ENCODE measurements around the gene DIP2B.
A peak's percentile ranks its signal among the peaks of the same experiment; 100 is the strongest.

DIP2B gene

GRCh38 chr12:50620109-50620977 is 115.6 kb downstream of the DIP2B start:
- Histone ChIP-seq H3K9ac (ENCODE audit: low read depth, low read length) (no peak overlapping the region), H3K36me3 (ENCODE audit: insufficient read depth, low read length) (no peaks in the 10 kb centered on the region), H3K27me3 (ENCODE audit: control insufficient read depth, insufficient read depth, low read length) (no peaks in the 10 kb centered on the region), H3K4me1 (ENCODE audit: control insufficient read depth, insufficient read depth, low read length) (peaks cover 32% of the 10 kb centered on the region), H3K4me2 (ENCODE audit: low read length) (peak overlapping the region; percentile 11), H3K9me3 (replicated peaks; ENCODE audit: low read length) (no peaks in the 10 kb centered on the region), H3K4me3 (ENCODE audit: low read length) (no peak overlapping the region)

GRCh38 chr12:50620978-50621360 is 116.2 kb downstream of the DIP2B start:
- no peak overlapping the region for H3K4me2 ChIP-seq (ENCODE audit: low read length)
- no peak overlapping the region for H3K4me3 ChIP-seq (ENCODE audit: low read length)
- H3K9me3 ChIP-seq (replicated peaks; ENCODE audit: low read length) = no peaks in the 10 kb centered on the region
- no peaks in the 10 kb centered on the region for H3K27me3 ChIP-seq (ENCODE audit: control insufficient read depth, insufficient read depth, low read length)
- H3K36me3 ChIP-seq (ENCODE audit: insufficient read depth, low read length) = no peaks in the 10 kb centered on the region
- H3K9ac ChIP-seq (ENCODE audit: low read depth, low read length) = no peak overlapping the region
- H3K4me1 ChIP-seq (ENCODE audit: control insufficient read depth, insufficient read depth, low read length) = peaks cover 28% of the 10 kb centered on the region

- peak overlapping the region; percentile 1 for H3K4me2 ChIP-seq (ENCODE audit: low read length)
- no peaks in the 10 kb centered on the region for H3K9me3 ChIP-seq (replicated peaks; ENCODE audit: low read length)
- H3K36me3 ChIP-seq (ENCODE audit: insufficient read depth, low read length) = no peaks in the 10 kb centered on the region
- H3K4me1 ChIP-seq (ENCODE audit: control insufficient read depth, insufficient read depth, low read length) = peaks cover 26% of the 10 kb centered on the region
- no peaks in the 10 kb centered on the region for H3K27me3 ChIP-seq (ENCODE audit: control insufficient read depth, insufficient read depth, low read length)
- no peak overlapping the region for H3K9ac ChIP-seq (ENCODE audit: low read depth, low read length)
- no peak overlapping the region for H3K4me3 ChIP-seq (ENCODE audit: low read length)
These were observed 116.9 kb downstream of the DIP2B start for GRCh38 chr12:50621399-50622300.

GRCh38 chr12:50625029-50625925 is 120.5 kb downstream of the DIP2B start:
- Histone ChIP-seq H3K36me3 (ENCODE audit: insufficient read depth, low read length) (no peaks in the 10 kb centered on the region), H3K9ac (ENCODE audit: low read depth, low read length) (no peak overlapping the region), H3K27me3 (ENCODE audit: control insufficient read depth, insufficient read depth, low read length) (no peaks in the 10 kb centered on the region), H3K4me1 (ENCODE audit: control insufficient read depth, insufficient read depth, low read length) (peaks cover 16% of the 10 kb centered on the region), H3K4me2 (ENCODE audit: low read length) (no peak overlapping the region), H3K4me3 (ENCODE audit: low read length) (no peak overlapping the region), H3K9me3 (replicated peaks; ENCODE audit: low read length) (no peaks in the 10 kb centered on the region)

GRCh38 chr12:50626026-50626425 is 121.2 kb downstream of the DIP2B start:
- Histone ChIP-seq H3K9ac (ENCODE audit: low read depth, low read length) (no peak overlapping the region), H3K4me1 (ENCODE audit: control insufficient read depth, insufficient read depth, low read length) (peaks cover 8% of the 10 kb centered on the region), H3K9me3 (replicated peaks; ENCODE audit: low read length) (no peaks in the 10 kb centered on the region), H3K36me3 (ENCODE audit: insufficient read depth, low read length) (no peaks in the 10 kb centered on the region), H3K4me2 (ENCODE audit: low read length) (no peak overlapping the region), H3K4me3 (ENCODE audit: low read length) (no peak overlapping the region), H3K27me3 (ENCODE audit: control insufficient read depth, insufficient read depth, low read length) (no peaks in the 10 kb centered on the region)

GRCh38 chr12:50627491-50627890 is 122.7 kb downstream of the DIP2B start:
- Histone ChIP-seq H3K9ac (ENCODE audit: low read depth, low read length) (no peak overlapping the region), H3K36me3 (ENCODE audit: insufficient read depth, low read length) (no peaks in the 10 kb centered on the region), H3K4me2 (ENCODE audit: low read length) (no peak overlapping the region)

GRCh38 chr12:50628394-50628793 is 123.6 kb downstream of the DIP2B start:
- no peaks in the 10 kb centered on the region for H3K4me1 ChIP-seq (ENCODE audit: control insufficient read depth, insufficient read depth, low read length)
- H3K4me2 ChIP-seq (ENCODE audit: low read length) = no peak overlapping the region
- no peaks in the 10 kb centered on the region for H3K9me3 ChIP-seq (replicated peaks; ENCODE audit: low read length)
- no peak overlapping the region for H3K9ac ChIP-seq (ENCODE audit: low read depth, low read length)
- H3K36me3 ChIP-seq (ENCODE audit: insufficient read depth, low read length) = no peaks in the 10 kb centered on the region
- H3K27me3 ChIP-seq (ENCODE audit: control insufficient read depth, insufficient read depth, low read length) = no peaks in the 10 kb centered on the region
- H3K4me3 ChIP-seq (ENCODE audit: low read length) = no peak overlapping the region

More at GRCh38 chr12:50627491-50627890, 122.7 kb downstream of the DIP2B start:
- Histone ChIP-seq H3K4me1 (ENCODE audit: control insufficient read depth, insufficient read depth, low read length) (no peaks in the 10 kb centered on the region), H3K27me3 (ENCODE audit: control insufficient read depth, insufficient read depth, low read length) (no peaks in the 10 kb centered on the region), H3K4me3 (ENCODE audit: low read length) (no peak overlapping the region), H3K9me3 (replicated peaks; ENCODE audit: low read length) (no peaks in the 10 kb centered on the region)

- Histone ChIP-seq H3K4me3 (ENCODE audit: low read length) (no peak overlapping the region), H3K27me3 (ENCODE audit: control insufficient read depth, insufficient read depth, low read length) (no peaks in the 10 kb centered on the region), H3K4me1 (ENCODE audit: control insufficient read depth, insufficient read depth, low read length) (peaks cover 6% of the 10 kb centered on the region), H3K36me3 (ENCODE audit: insufficient read depth, low read length) (no peaks in the 10 kb centered on the region), H3K4me2 (ENCODE audit: low read length) (no peak overlapping the region), H3K9me3 (replicated peaks; ENCODE audit: low read length) (no peaks in the 10 kb centered on the region), H3K9ac (ENCODE audit: low read depth, low read length) (no peak overlapping the region)
These were observed 129.2 kb downstream of the DIP2B start for GRCh38 chr12:50633955-50634354.

- Histone ChIP-seq H3K4me3 (ENCODE audit: low read length) (no peak overlapping the region), H3K4me1 (ENCODE audit: control insufficient read depth, insufficient read depth, low read length) (peaks cover 6% of the 10 kb centered on the region), H3K9ac (ENCODE audit: low read depth, low read length) (no peak overlapping the region), H3K9me3 (replicated peaks; ENCODE audit: low read length) (no peaks in the 10 kb centered on the region), H3K27me3 (ENCODE audit: control insufficient read depth, insufficient read depth, low read length) (no peaks in the 10 kb centered on the region), H3K36me3 (ENCODE audit: insufficient read depth, low read length) (no peaks in the 10 kb centered on the region), H3K4me2 (ENCODE audit: low read length) (no peak overlapping the region)
These were observed 129.6 kb downstream of the DIP2B start for GRCh38 chr12:50634379-50634778.

- H3K9ac ChIP-seq (ENCODE audit: low read depth, low read length) = no peak overlapping the region
- peaks cover 10% of the 10 kb centered on the region for H3K4me1 ChIP-seq (ENCODE audit: control insufficient read depth, insufficient read depth, low read length)
- no peaks in the 10 kb centered on the region for H3K27me3 ChIP-seq (ENCODE audit: control insufficient read depth, insufficient read depth, low read length)
- H3K4me2 ChIP-seq (ENCODE audit: low read length) = no peak overlapping the region
- no peak overlapping the region for H3K4me3 ChIP-seq (ENCODE audit: low read length)
- no peaks in the 10 kb centered on the region for H3K9me3 ChIP-seq (replicated peaks; ENCODE audit: low read length)
- H3K36me3 ChIP-seq (ENCODE audit: insufficient read depth, low read length) = no peaks in the 10 kb centered on the region
These were observed 130.6 kb downstream of the DIP2B start for GRCh38 chr12:50635364-50635763.

GRCh38 chr12:50635857-50636256 is 131.1 kb downstream of the DIP2B start:
- peaks cover 10% of the 10 kb centered on the region for H3K4me1 ChIP-seq (ENCODE audit: control insufficient read depth, insufficient read depth, low read length)
- no peak overlapping the region for H3K9ac ChIP-seq (ENCODE audit: low read depth, low read length)
- no peaks in the 10 kb centered on the region for H3K36me3 ChIP-seq (ENCODE audit: insufficient read depth, low read length)
- H3K4me3 ChIP-seq (ENCODE audit: low read length) = no peak overlapping the region
- no peaks in the 10 kb centered on the region for H3K9me3 ChIP-seq (replicated peaks; ENCODE audit: low read length)
- H3K27me3 ChIP-seq (ENCODE audit: control insufficient read depth, insufficient read depth, low read length) = no peaks in the 10 kb centered on the region
- no peak overlapping the region for H3K4me2 ChIP-seq (ENCODE audit: low read length)

All from skeletal muscle satellite cell (primary cell).